Testis (tissue), 3 donors: ENCODE results near the gene TCF15. TPM values are rescaled to one million over a fixed set of nuclear protein-coding genes. Genes with fewer than 3 reads are reported as not detected.

Source experiments
- DNase-seq: peaks from one replicate; pipeline ENCODE4 v3.0.0-alpha.2; 2019
- H3K27ac ChIP-seq, 2 donors: fragments of 200-600 bp; sonication (generic); one replicate each; pipeline ENCODE4 v1.5.1; 2019
- H3K27me3 ChIP-seq: fragments of 200-600 bp; sonication (generic); one replicate; pipeline ENCODE4 v1.5.1; 2019
- H3K36me3 ChIP-seq: fragments of 200-600 bp; sonication (generic); one replicate; pipeline ENCODE4 v1.5.1; 2017; ENCODE audit warnings: low read depth; ENCODE audit errors: missing control alignments
- H3K4me1 ChIP-seq: fragments of 200-600 bp; sonication (generic); one replicate; pipeline ENCODE4 v1.5.1; 2019
- H3K4me3 ChIP-seq, 2 donors: fragments of 200-600 bp; sonication (generic); one replicate each; pipeline ENCODE4 v1.5.1; 2017 to 2019
- H3K9me3 ChIP-seq: fragments of 200-600 bp; sonication (generic); one replicate; pipeline ENCODE4 v1.5.1; 2017
- CTCF ChIP-seq, 3 experiments: fragments of 450-650 bp in 2 of 3; fragments of 200-600 bp in 1 of 3; sonication (generic) in 1 of 3; IDR thresholded peaks; one replicate each; pipeline ENCODE4 v1.5.1; 2016 to 2019; ENCODE audit warnings: antibody characterized with exemption in 3 of 3, mild to moderate bottlenecking in 2 of 3, moderate library complexity in 1 of 3
- POLR2A ChIP-seq: fragments of 450-650 bp; IDR thresholded peaks from one replicate; pipeline ENCODE4 v1.6.1; 2017; ENCODE audit warnings: antibody characterized with exemption, mild to moderate bottlenecking, moderate library complexity
- WGBS, 2 donors: methylation state at CpG; one replicate each; pipeline ENCODE4 v1.1.5; 2018; 5-methylcytosine and 5-hydroxymethylcytosine counted together
- intact Hi-C: fragments of 100-400 bp; cut with DNase I; formaldehyde crosslinking; loops from one replicate; pipeline ENCODE4 v1.15.1; 2023; ENCODE audit warnings: low total_unique reads
- polyA plus RNA-seq: library from polyadenylated mRNA; stranded (reverse); fragments of 350-450 nt; fragmentation: Illumina TruSeq; extraction: RNeasy Lipid Tissue Mini Kit (QIAGEN cat#74804); gene quantifications from one replicate; pipeline ENCODE4 v1.2.3, GENCODE V29; 2014; ENCODE audit warnings: low read depth, low replicate concordance; ENCODE audit not compliant: insufficient read depth
- total RNA-seq, 2 donors: library from RNA; depleted of rRNA; stranded (reverse); fragments of >200 nt; gene quantifications; one replicate each; pipeline ENCODE4 v1.2.3, GENCODE V29; 2016

The TCF15 gene
- total and polyA plus RNA-seq, 3 donors from 2014 or later: 2.0 to 3.7 (median 2.7) TPM

DNA sequence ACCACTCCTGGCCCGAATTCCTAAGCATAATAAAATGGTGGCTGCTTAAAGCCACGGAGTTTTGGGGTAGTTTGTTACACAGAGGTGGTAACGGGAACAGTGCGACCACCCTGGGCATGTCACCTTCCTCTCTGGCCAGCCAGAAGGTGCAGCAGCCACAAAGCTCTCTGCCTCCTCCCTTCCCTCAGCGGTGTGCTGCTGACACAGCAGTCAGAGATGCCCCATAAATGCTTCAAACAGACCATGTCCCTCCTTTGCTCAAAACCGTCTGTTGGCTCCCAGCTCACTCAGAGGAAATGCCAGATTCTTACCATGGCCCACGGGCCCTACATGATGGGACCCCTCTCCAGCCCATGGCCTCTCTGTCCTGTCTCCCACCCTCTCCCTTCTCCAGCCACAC is 12.1 kb upstream of the TCF15 start:
- TF ChIP-seq POLR2A: no peak
- TF ChIP-seq CTCF (IDR thresholded peaks at IDR 0.05): no peak
- Histone ChIP-seq H3K36me3 (no peaks in the 10 kb centered on the region), H3K9me3 (no peaks in the 10 kb centered on the region), H3K27me3 (no peaks in the 10 kb centered on the region), H3K4me1 (no peaks in the 10 kb centered on the region), H3K4me3 (no peak overlapping the region), H3K27ac (no peak overlapping the region)
- WGBS, 2 donors: 79 to 80% methylated on average over 7 of the region's 7 CpGs
- intact Hi-C loops: no loop called here
- DNase-seq: no peak

- WGBS, 2 donors: 67 to 70% methylated on average over 5 of the region's 5 CpGs
- no peaks in the 10 kb centered on the region for H3K27me3 ChIP-seq
Observed at GRCh38 chr20:621125-621756, 11.1 kb upstream of the TCF15 start.

DNA sequence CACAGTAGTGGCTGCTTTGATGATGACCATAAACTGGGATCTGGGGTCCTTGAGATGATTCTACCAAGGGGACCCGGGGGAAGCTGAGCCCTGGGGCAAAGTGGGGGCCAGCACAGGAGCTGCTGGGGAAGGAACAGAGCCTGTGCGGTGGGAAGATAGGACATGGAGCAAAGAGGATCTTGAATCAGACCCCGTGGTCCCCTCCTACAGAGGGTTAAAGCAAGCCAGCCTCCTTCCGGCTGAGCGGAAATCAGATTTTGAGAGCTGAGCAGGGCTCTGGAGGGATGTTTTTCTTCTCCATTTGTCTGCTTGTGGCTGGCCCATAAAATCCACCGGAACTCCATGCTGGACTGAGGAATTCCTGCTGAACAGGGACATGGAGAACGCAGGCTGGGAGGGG is 10.1 kb upstream of the TCF15 start:
- intact Hi-C loops: no loop called here
- Histone ChIP-seq H3K27me3 (no peaks in the 10 kb centered on the region), H3K36me3 (no peaks in the 10 kb centered on the region), H3K9me3 (no peaks in the 10 kb centered on the region), H3K4me1 (no peaks in the 10 kb centered on the region), H3K4me3 (no peak overlapping the region), H3K27ac (no peak overlapping the region)
- DNase-seq: no peak
- 42 to 70% methylated on average over 7 of the region's 7 CpGs for WGBS, 2 donors
- TF ChIP-seq POLR2A (no peak), CTCF (IDR thresholded peaks at IDR 0.05) (no peak)

More at GRCh38 chr20:621125-621756, 11.1 kb upstream of the TCF15 start:
- Histone ChIP-seq H3K9me3 (no peaks in the 10 kb centered on the region), H3K36me3 (no peaks in the 10 kb centered on the region), H3K27ac (no peak overlapping the region), H3K4me1 (no peaks in the 10 kb centered on the region), H3K4me3 (no peak overlapping the region)
- DNase-seq: no peak
- TF ChIP-seq CTCF (IDR thresholded peaks at IDR 0.05) (no peak), POLR2A (no peak)
- intact Hi-C loops: no loop called here

GRCh38 chr20:618980-619379 is 8.9 kb upstream of the TCF15 start:
- Histone ChIP-seq H3K4me1 (no peaks in the 10 kb centered on the region), H3K9me3 (no peaks in the 10 kb centered on the region), H3K36me3 (no peaks in the 10 kb centered on the region), H3K4me3 (no peak overlapping the region), H3K27me3 (no peaks in the 10 kb centered on the region), H3K27ac (no peak overlapping the region)
- TF ChIP-seq CTCF (IDR thresholded peaks at IDR 0.05) (no peak), POLR2A (no peak)
- intact Hi-C loops: no loop called here
- WGBS, 2 donors: 84 to 86% methylated on average over 5 of the region's 5 CpGs
- DNase-seq: no peak
